ENCODE data around the gene PGA4.

DNA sequence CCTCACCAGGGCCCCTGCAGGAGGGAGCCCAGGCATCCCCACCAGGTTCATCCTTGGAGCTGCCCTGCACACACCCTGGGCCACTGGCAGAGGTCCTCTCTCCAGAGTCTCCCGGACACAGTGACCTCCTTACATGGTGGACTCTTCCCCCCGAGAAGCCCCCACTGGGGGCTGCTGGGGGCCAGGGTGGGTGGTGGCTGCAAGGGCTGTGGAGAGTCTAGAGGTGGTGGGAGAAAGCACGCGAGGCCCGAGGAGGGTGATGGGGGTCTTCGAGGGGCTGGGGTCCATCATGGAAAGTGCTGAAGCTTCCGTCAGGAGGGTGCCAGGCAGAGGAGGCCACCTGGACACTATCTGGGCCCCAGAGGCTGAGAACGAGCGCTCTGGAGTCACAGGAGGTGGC lies 36.4 kb downstream of the PGA4 start:
- TF ChIP-seq, protein P1, sequence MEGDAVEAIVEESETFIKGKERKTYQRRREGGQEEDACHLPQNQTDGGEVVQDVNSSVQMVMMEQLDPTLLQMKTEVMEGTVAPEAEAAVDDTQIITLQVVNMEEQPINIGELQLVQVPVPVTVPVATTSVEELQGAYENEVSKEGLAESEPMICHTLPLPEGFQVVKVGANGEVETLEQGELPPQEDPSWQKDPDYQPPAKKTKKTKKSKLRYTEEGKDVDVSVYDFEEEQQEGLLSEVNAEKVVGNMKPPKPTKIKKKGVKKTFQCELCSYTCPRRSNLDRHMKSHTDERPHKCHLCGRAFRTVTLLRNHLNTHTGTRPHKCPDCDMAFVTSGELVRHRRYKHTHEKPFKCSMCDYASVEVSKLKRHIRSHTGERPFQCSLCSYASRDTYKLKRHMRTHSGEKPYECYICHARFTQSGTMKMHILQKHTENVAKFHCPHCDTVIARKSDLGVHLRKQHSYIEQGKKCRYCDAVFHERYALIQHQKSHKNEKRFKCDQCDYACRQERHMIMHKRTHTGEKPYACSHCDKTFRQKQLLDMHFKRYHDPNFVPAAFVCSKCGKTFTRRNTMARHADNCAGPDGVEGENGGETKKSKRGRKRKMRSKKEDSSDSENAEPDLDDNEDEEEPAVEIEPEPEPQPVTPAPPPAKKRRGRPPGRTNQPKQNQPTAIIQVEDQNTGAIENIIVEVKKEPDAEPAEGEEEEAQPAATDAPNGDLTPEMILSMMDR (IDR thresholded peaks at IDR 0.05) = no peak
- no peak for TF ChIP-seq POLR2A (IDR thresholded peaks at IDR 0.05)

All from upper lobe of left lung (tissue), 4 donors.